GM12873 (cell line): Measurements from ENCODE around the gene RAB7B.

Experiments used
- TF ChIP-seq, protein P1 (sequence below): IDR thresholded peaks from 2 replicates; pipeline ENCODE4 v1.5.1; 2012; ENCODE audit warnings: low read depth, mild to moderate bottlenecking, moderate library complexity, low read length, control low read depth; ENCODE audit not compliant: insufficient read depth; ENCODE audit errors: missing control alignments

RAB7B gene

GRCh38 chr1:205949753-205950152 lies 53.4 kb downstream of the RAB7B start:
- TF ChIP-seq, protein P1, sequence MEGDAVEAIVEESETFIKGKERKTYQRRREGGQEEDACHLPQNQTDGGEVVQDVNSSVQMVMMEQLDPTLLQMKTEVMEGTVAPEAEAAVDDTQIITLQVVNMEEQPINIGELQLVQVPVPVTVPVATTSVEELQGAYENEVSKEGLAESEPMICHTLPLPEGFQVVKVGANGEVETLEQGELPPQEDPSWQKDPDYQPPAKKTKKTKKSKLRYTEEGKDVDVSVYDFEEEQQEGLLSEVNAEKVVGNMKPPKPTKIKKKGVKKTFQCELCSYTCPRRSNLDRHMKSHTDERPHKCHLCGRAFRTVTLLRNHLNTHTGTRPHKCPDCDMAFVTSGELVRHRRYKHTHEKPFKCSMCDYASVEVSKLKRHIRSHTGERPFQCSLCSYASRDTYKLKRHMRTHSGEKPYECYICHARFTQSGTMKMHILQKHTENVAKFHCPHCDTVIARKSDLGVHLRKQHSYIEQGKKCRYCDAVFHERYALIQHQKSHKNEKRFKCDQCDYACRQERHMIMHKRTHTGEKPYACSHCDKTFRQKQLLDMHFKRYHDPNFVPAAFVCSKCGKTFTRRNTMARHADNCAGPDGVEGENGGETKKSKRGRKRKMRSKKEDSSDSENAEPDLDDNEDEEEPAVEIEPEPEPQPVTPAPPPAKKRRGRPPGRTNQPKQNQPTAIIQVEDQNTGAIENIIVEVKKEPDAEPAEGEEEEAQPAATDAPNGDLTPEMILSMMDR, result no peak

DNA sequence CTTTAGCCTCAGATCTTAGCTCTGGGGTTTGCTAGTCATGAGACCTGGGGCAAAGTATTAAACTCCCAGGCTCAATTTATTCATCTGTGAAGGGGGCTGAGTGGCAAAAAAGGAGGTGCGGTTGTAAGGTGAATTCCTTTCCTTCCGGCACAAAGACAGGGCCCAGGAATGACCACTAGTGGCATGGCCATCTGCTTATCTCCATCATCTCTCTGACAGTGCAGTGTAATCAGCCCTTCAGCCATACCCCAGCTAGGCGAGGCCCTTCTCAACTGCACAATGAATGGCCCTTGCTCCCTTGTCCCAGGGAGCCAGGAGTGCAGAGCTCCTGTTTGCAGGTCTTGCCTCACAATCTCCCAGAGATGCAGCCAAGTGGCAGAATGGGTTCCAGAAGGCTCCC lies 54.3 kb downstream of the RAB7B start:
- TF ChIP-seq, protein P1, result no peak

- TF ChIP-seq, protein P1, result no peak
Observed at GRCh38 chr1:205948039-205948438, 55.2 kb downstream of the RAB7B start.

- TF ChIP-seq, protein P1, result no peak
Observed at GRCh38 chr1:205947024-205947423, 56.2 kb downstream of the RAB7B start.

DNA sequence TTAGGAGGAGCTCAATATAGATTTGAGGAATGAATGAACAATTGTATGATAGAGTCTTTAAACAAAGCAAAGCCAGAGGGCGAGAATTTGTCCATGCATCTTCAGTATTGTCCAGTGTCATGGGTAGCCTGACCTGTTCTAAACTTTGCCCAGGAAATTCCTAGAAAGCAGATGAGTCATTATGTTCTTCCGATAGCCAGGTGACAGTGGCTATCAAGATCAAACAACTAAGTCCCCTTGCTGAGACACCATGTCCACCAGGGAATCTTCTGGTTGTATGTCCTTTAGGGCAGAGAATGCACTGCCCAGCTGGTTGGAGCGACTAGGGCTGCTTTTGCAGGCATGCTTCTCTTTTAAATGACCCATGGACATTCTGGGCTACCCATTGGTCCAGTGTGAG lies 58.1 kb downstream of the RAB7B start:
- TF ChIP-seq, protein P1, result no peak

DNA sequence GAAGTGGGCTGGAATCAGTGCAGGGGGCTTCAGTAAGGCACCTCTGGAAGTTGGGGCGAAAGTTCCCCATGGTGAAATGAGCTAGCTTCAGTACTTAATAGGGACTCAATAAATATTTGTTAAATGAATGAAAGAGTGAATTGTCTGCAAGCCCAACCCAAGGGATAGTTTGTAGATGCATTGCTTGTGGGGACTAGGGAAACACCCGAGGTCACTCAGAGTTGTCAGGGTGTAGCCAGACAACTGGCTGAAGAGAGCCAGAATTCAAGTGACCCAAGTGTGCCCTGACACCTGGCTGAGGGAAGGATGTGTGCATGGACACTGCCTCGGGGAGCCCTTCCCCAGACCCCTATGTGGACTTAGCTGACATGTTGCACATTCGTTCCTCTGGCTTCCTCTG lies 58.7 kb downstream of the RAB7B start:
- TF ChIP-seq, protein P1, result no peak

GRCh38 chr1:205943245-205943644 lies 60.0 kb downstream of the RAB7B start, which contains the start of gene SLC26A9:
SLC26A9 (minus strand) TSS chr1:205943456; CDS start chr1:205935820, 7,636 bp downstream.
- TF ChIP-seq, protein P1, result no peak

- TF ChIP-seq, protein P1, result no peak
Observed at GRCh38 chr1:205942631-205943159, 60.5 kb downstream of the RAB7B start.
